WTC11 (cell line): ENCODE data around the gene MRPS22. TPM values are rescaled to one million over a fixed set of nuclear protein-coding genes. Genes with fewer than 3 reads are reported as not detected.

Experiments used
- ATAC-seq: fragments of 200-7000 bp; cut with Tn5 transposase; 2 replicates; pipeline ENCODE4 v1.10.0; 2021; ENCODE audit warnings: mild to moderate bottlenecking, moderate library complexity
- CTCF ChIA-PET: fragments of 300-600 bp; sonication (Branson Sonifier 250); formaldehyde crosslinking; loops from one replicate; lab custom pipeline; 2021; ENCODE audit warnings: antibody characterized with exemption; lab: Charles Lee
- POLR2A ChIA-PET: fragments of 350-600 bp; sonication (Branson Sonifier 250); formaldehyde crosslinking; loops from one replicate; lab custom pipeline; 2021; ENCODE audit warnings: antibody characterized with exemption; lab: Charles Lee
- DNase-seq: peaks from one replicate; pipeline ENCODE4 v3.0.0; 2021; ENCODE audit warnings: low spot score
- H3K27ac Mint-ChIP-seq: 2 replicates; pipeline ENCODE4 v1.8.0; 2021; ENCODE audit warnings: mixed read lengths
- H3K27me3 Mint-ChIP-seq: 2 replicates; pipeline ENCODE4 v1.8.0; 2021; ENCODE audit warnings: low read depth, mild to moderate bottlenecking, moderate library complexity, mixed read lengths
- H3K36me3 Mint-ChIP-seq: 2 replicates; pipeline ENCODE4 v1.8.0; 2021; ENCODE audit warnings: mixed read lengths
- H3K4me1 Mint-ChIP-seq: 2 replicates; pipeline ENCODE4 v1.8.0; 2022; ENCODE audit warnings: mixed read lengths
- H3K4me3 Mint-ChIP-seq: 2 replicates; pipeline ENCODE4 v1.8.0; 2021; ENCODE audit warnings: mild to moderate bottlenecking, moderate library complexity, mixed read lengths
- H3K9me3 Mint-ChIP-seq: 2 replicates; pipeline ENCODE4 v1.8.0; 2021; ENCODE audit warnings: mixed read lengths
- CBFB ChIP-seq: sonication (generic); formaldehyde crosslinking; IDR thresholded peaks from 2 replicates; pipeline ENCODE4 v1.8.1; 2022; ENCODE audit warnings: mild to moderate bottlenecking, low read depth, missing genetic modification reagents
- ELF4 ChIP-seq: sonication (generic); formaldehyde crosslinking; IDR thresholded peaks from 2 replicates; pipeline ENCODE4 v1.8.1; 2022; ENCODE audit warnings: low read depth, mild to moderate bottlenecking, moderate library complexity, missing genetic modification reagents
- EMX1 ChIP-seq: fragments of 250-450 bp; sonication (Bioruptor Pico); IDR thresholded peaks from 2 replicates; pipeline ENCODE4 v1.8.0; 2021; ENCODE audit warnings: mild to moderate bottlenecking
- FOXP1 ChIP-seq: sonication (generic); formaldehyde crosslinking; IDR thresholded peaks from 2 replicates; pipeline ENCODE4 v1.8.0; 2022; ENCODE audit warnings: missing genetic modification reagents, mild to moderate bottlenecking, moderate library complexity, borderline replicate concordance
- GABPB1 ChIP-seq: sonication (generic); formaldehyde crosslinking; IDR thresholded peaks from 2 replicates; pipeline ENCODE4 v1.8.1; 2023; ENCODE audit warnings: mild to moderate bottlenecking, missing genetic modification reagents
- IRF2 ChIP-seq: sonication (generic); formaldehyde crosslinking; IDR thresholded peaks from 2 replicates; pipeline ENCODE4 v1.8.0; 2022; ENCODE audit warnings: low read depth, missing genetic modification reagents, borderline replicate concordance
- NFATC4 ChIP-seq: fragments of 250-450 bp; sonication (Bioruptor Pico); IDR thresholded peaks from 2 replicates; pipeline ENCODE4 v1.9.0; 2021; ENCODE audit warnings: mild to moderate bottlenecking
- NFYB ChIP-seq: sonication (generic); formaldehyde crosslinking; conservative IDR thresholded peaks from 2 replicates; pipeline ENCODE4 v1.8.0; 2022; ENCODE audit warnings: low read depth, missing genetic modification reagents
- SOX15 ChIP-seq: fragments of 250-450 bp; sonication (Bioruptor Pico); IDR thresholded peaks from 2 replicates; pipeline ENCODE4 v1.9.0; 2021; ENCODE audit warnings: mild to moderate bottlenecking
- TEAD1 ChIP-seq: sonication (generic); formaldehyde crosslinking; IDR thresholded peaks from 2 replicates; pipeline ENCODE4 v1.8.0; 2022; ENCODE audit warnings: mild to moderate bottlenecking, missing genetic modification reagents
- TP53 ChIP-seq: sonication (generic); formaldehyde crosslinking; IDR thresholded peaks from 2 replicates; pipeline ENCODE4 v1.8.1; 2023; ENCODE audit warnings: mild to moderate bottlenecking, missing genetic modification reagents
- ZNF263 ChIP-seq: sonication (generic); formaldehyde crosslinking; IDR thresholded peaks from 2 replicates; pipeline ENCODE4 v1.8.1; 2022; ENCODE audit warnings: low read depth, mild to moderate bottlenecking, moderate library complexity, missing genetic modification reagents
- ZNF423 ChIP-seq: fragments of 250-450 bp; sonication (Bioruptor Pico); IDR thresholded peaks from 2 replicates; pipeline ENCODE4 v2.1.2; 2022; ENCODE audit warnings: mild to moderate bottlenecking, moderate library complexity
- total RNA-seq: library from RNA; stranded (reverse); gene quantifications from 3 replicates; pipeline ENCODE4 v1.2.3, GENCODE V29; 2021
- TF ChIP-seq, protein P1 (sequence below): fragments of 250-450 bp; sonication (Bioruptor Pico); IDR thresholded peaks from 2 replicates; pipeline ENCODE4 v1.9.0; 2021; ENCODE audit warnings: mild to moderate bottlenecking
- TF ChIP-seq, protein P2 (sequence below): fragments of 250-450 bp; sonication (Bioruptor Pico); IDR thresholded peaks from 2 replicates; pipeline ENCODE4 v1.9.0; 2021; ENCODE audit warnings: mild to moderate bottlenecking, borderline replicate concordance
- TF ChIP-seq, protein P3 (sequence below): fragments of 250-450 bp; sonication (Bioruptor Pico); IDR thresholded peaks from 2 replicates; pipeline ENCODE4 v1.9.0; 2021; ENCODE audit warnings: mild to moderate bottlenecking
- TF ChIP-seq, protein P4 (sequence below): sonication (generic); formaldehyde crosslinking; IDR thresholded peaks from 2 replicates; pipeline ENCODE4 v1.8.0; 2022; ENCODE audit warnings: mild to moderate bottlenecking, missing genetic modification reagents
- TF ChIP-seq, protein P5 (sequence below): sonication (generic); formaldehyde crosslinking; IDR thresholded peaks from 2 replicates; pipeline ENCODE4 v1.8.0; 2023; ENCODE audit warnings: missing genetic modification reagents, mild to moderate bottlenecking, borderline replicate concordance

MRPS22 gene
- total RNA-seq, 1 experiment from 2014 or later, result 44.6 TPM

DNA sequence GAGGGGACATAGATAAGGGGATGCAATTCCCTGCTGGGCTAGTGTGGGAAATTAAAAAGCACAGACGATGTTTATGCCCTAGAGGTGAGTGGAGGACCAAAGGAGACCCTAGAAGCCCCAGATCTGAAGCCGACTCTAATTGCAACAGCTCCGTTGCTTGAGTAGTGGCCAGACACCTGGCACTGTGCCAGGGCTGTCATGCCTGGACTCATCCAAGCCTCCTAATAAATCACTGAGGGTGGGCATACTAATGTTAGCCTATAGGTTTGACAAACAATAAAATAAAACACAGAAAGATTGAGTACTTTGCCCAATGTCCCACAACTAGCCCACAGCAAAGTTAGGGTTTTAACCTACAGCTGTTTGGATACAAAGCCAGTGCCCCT is 25.4 kb upstream of the MRPS22 start:
- Mint-ChIP-seq H3K27me3 (peaks cover 6% of the 10 kb centered on the region), H3K4me3 (no peak overlapping the region), H3K36me3 (no peaks in the 10 kb centered on the region), H3K4me1 (peaks cover 15% of the 10 kb centered on the region), H3K9me3 (no peaks in the 10 kb centered on the region)
- no peak for DNase-seq
- POLR2A ChIA-PET, result no interaction called here
- TF ChIP-seq ZNF423 (no peak), EMX1 (CRISPR knock-in tag) (no peak), NFATC4 (CRISPR knock-in tag) (no peak), TEAD1 (CRISPR knock-in tag) (no peak), ZNF263 (no peak), TP53 (CRISPR knock-in tag) (no peak), ELF4 (CRISPR knock-in tag) (no peak), GABPB1 (CRISPR knock-in tag) (no peak), SOX15 (CRISPR knock-in tag) (no peak), FOXP1 (CRISPR knock-in tag) (no peak), NFYB (CRISPR knock-in tag) (no peak), CBFB (CRISPR knock-in tag) (no peak), IRF2 (CRISPR knock-in tag) (no peak)
- TF ChIP-seq, protein P1, sequence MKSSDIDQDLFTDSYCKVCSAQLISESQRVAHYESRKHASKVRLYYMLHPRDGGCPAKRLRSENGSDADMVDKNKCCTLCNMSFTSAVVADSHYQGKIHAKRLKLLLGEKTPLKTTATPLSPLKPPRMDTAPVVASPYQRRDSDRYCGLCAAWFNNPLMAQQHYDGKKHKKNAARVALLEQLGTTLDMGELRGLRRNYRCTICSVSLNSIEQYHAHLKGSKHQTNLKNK (CRISPR knock-in tag), result no peak
- TF ChIP-seq, protein P2, sequence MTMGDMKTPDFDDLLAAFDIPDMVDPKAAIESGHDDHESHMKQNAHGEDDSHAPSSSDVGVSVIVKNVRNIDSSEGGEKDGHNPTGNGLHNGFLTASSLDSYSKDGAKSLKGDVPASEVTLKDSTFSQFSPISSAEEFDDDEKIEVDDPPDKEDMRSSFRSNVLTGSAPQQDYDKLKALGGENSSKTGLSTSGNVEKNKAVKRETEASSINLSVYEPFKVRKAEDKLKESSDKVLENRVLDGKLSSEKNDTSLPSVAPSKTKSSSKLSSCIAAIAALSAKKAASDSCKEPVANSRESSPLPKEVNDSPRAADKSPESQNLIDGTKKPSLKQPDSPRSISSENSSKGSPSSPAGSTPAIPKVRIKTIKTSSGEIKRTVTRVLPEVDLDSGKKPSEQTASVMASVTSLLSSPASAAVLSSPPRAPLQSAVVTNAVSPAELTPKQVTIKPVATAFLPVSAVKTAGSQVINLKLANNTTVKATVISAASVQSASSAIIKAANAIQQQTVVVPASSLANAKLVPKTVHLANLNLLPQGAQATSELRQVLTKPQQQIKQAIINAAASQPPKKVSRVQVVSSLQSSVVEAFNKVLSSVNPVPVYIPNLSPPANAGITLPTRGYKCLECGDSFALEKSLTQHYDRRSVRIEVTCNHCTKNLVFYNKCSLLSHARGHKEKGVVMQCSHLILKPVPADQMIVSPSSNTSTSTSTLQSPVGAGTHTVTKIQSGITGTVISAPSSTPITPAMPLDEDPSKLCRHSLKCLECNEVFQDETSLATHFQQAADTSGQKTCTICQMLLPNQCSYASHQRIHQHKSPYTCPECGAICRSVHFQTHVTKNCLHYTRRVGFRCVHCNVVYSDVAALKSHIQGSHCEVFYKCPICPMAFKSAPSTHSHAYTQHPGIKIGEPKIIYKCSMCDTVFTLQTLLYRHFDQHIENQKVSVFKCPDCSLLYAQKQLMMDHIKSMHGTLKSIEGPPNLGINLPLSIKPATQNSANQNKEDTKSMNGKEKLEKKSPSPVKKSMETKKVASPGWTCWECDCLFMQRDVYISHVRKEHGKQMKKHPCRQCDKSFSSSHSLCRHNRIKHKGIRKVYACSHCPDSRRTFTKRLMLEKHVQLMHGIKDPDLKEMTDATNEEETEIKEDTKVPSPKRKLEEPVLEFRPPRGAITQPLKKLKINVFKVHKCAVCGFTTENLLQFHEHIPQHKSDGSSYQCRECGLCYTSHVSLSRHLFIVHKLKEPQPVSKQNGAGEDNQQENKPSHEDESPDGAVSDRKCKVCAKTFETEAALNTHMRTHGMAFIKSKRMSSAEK (CRISPR knock-in tag), result no peak
- TF ChIP-seq, protein P3, sequence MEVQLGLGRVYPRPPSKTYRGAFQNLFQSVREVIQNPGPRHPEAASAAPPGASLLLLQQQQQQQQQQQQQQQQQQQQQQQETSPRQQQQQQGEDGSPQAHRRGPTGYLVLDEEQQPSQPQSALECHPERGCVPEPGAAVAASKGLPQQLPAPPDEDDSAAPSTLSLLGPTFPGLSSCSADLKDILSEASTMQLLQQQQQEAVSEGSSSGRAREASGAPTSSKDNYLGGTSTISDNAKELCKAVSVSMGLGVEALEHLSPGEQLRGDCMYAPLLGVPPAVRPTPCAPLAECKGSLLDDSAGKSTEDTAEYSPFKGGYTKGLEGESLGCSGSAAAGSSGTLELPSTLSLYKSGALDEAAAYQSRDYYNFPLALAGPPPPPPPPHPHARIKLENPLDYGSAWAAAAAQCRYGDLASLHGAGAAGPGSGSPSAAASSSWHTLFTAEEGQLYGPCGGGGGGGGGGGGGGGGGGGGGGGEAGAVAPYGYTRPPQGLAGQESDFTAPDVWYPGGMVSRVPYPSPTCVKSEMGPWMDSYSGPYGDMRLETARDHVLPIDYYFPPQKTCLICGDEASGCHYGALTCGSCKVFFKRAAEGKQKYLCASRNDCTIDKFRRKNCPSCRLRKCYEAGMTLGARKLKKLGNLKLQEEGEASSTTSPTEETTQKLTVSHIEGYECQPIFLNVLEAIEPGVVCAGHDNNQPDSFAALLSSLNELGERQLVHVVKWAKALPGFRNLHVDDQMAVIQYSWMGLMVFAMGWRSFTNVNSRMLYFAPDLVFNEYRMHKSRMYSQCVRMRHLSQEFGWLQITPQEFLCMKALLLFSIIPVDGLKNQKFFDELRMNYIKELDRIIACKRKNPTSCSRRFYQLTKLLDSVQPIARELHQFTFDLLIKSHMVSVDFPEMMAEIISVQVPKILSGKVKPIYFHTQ (CRISPR knock-in tag), result no peak
- TF ChIP-seq, protein P4, sequence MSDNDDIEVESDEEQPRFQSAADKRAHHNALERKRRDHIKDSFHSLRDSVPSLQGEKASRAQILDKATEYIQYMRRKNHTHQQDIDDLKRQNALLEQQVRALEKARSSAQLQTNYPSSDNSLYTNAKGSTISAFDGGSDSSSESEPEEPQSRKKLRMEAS (CRISPR knock-in tag), result no peak
- TF ChIP-seq, protein P5, sequence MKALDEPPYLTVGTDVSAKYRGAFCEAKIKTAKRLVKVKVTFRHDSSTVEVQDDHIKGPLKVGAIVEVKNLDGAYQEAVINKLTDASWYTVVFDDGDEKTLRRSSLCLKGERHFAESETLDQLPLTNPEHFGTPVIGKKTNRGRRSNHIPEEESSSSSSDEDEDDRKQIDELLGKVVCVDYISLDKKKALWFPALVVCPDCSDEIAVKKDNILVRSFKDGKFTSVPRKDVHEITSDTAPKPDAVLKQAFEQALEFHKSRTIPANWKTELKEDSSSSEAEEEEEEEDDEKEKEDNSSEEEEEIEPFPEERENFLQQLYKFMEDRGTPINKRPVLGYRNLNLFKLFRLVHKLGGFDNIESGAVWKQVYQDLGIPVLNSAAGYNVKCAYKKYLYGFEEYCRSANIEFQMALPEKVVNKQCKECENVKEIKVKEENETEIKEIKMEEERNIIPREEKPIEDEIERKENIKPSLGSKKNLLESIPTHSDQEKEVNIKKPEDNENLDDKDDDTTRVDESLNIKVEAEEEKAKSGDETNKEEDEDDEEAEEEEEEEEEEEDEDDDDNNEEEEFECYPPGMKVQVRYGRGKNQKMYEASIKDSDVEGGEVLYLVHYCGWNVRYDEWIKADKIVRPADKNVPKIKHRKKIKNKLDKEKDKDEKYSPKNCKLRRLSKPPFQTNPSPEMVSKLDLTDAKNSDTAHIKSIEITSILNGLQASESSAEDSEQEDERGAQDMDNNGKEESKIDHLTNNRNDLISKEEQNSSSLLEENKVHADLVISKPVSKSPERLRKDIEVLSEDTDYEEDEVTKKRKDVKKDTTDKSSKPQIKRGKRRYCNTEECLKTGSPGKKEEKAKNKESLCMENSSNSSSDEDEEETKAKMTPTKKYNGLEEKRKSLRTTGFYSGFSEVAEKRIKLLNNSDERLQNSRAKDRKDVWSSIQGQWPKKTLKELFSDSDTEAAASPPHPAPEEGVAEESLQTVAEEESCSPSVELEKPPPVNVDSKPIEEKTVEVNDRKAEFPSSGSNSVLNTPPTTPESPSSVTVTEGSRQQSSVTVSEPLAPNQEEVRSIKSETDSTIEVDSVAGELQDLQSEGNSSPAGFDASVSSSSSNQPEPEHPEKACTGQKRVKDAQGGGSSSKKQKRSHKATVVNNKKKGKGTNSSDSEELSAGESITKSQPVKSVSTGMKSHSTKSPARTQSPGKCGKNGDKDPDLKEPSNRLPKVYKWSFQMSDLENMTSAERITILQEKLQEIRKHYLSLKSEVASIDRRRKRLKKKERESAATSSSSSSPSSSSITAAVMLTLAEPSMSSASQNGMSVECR (CRISPR knock-in tag), result no peak
- TF ChIP-seq, all 79 proteins: peak for 0
- CTCF ChIA-PET, result interaction anchor here (1.5 to 6.4 kb wide), 8 partner anchors 9 to 378 kb away, joined by 5 to 62 read pairs (median 12); no protein-coding TSS in a partner anchor
- H3K27ac Mint-ChIP-seq, result no peak overlapping the region
- no peak for ATAC-seq
